Lung (tissue), 12 donors: ENCODE measurements around the gene PCDHGA6. TPM values are rescaled to one million over a fixed set of nuclear protein-coding genes. Genes with fewer than 3 reads are reported as not detected.
"Not testable (repeated sequence)": the region's sequence is repeated elsewhere in the genome, so short reads cannot be mapped to it uniquely, and the experiment has no call there.

ENCODE experiments used
- ATAC-seq: fragments of 200-7000 bp; cut with Tn5 transposase; one replicate; pipeline ENCODE4 v1.9.1; 2020; ENCODE audit warnings: moderate number of reproducible peaks; ENCODE audit not compliant: insufficient read depth, low FRiP score
- DNase-seq, 3 donors: peaks; one replicate each; pipeline ENCODE4 v3.0.0-alpha.2; 2013 to 2017
- H3K27ac ChIP-seq, 2 donors: one replicate each; pipeline ENCODE4 v1.5.1; 2013; ENCODE audit warnings: mild to moderate bottlenecking in 2 of 2, moderate library complexity in 2 of 2, control low read depth in 1 of 2, inconsistent platforms in 1 of 2, low read depth in 1 of 2, low read length in 1 of 2
- H3K27me3 ChIP-seq, 3 donors: one replicate each; pipeline ENCODE4 v1.5.1; 2013; ENCODE audit warnings: low read length in 2 of 3; ENCODE audit not compliant: control insufficient read depth in 3 of 3, insufficient read depth in 3 of 3
- H3K36me3 ChIP-seq, 4 donors: one replicate each; pipeline ENCODE4 v1.5.1; 2013; ENCODE audit warnings: low read length in 4 of 4, mild to moderate bottlenecking in 1 of 4, moderate library complexity in 1 of 4; ENCODE audit not compliant: control insufficient read depth in 4 of 4, insufficient read depth in 4 of 4
- H3K4me1 ChIP-seq, 5 donors: one replicate each; pipeline ENCODE4 v1.5.1; 2013; ENCODE audit warnings: low read length in 5 of 5, mild to moderate bottlenecking in 2 of 5, moderate library complexity in 1 of 5; ENCODE audit not compliant: control insufficient read depth in 5 of 5, insufficient read depth in 5 of 5
- H3K4me3 ChIP-seq: one replicate; pipeline ENCODE4 v1.5.1; 2013; ENCODE audit warnings: mild to moderate bottlenecking, control low read depth, moderate library complexity
- H3K9ac ChIP-seq, 2 donors: one replicate each; pipeline ENCODE4 v1.5.1; 2013; ENCODE audit warnings: low read length in 2 of 2, control low read depth in 1 of 2; ENCODE audit not compliant: insufficient read depth in 1 of 2
- H3K9me3 ChIP-seq, 4 donors: one replicate each; pipeline ENCODE4 v1.5.1; 2013; ENCODE audit warnings: low read length in 3 of 4, mild to moderate bottlenecking in 1 of 4, moderate library complexity in 1 of 4; ENCODE audit not compliant: control insufficient read depth in 4 of 4, insufficient read depth in 3 of 4
- CTCF ChIP-seq: IDR thresholded peaks from 2 replicates; pipeline ENCODE4 v1.5.1; 2012; ENCODE audit warnings: mild to moderate bottlenecking; ENCODE audit errors: control extremely low read depth, extremely low read depth
- WGBS, 2 donors: extraction: QIAGEN DNeasy Blood & Tissue Kit; methylation state at CpG; one replicate each; pipeline ENCODE4 v1.1.7; 2013; 5-methylcytosine and 5-hydroxymethylcytosine counted together
- polyA plus RNA-seq, 2 donors: library from polyadenylated mRNA; stranded (reverse); fragments of 200-250 nt; gene quantifications; one replicate each; pipeline ENCODE4 v1.2.1, GENCODE V29; 2013
- total RNA-seq, 2 donors: library from RNA; depleted of rRNA in 1 of 2; stranded (reverse); fragments of >200 nt in 1 of 2; gene quantifications; one replicate each; pipeline ENCODE4 v1.2.1, GENCODE V29; 2014 to 2021
- donor health status: control.
- donor health status: control.
- donor health status: Bipolar disorder and iron deficiency.
- donor health status: healthy.
- donor health status: DM: yes; HTN: yes; CAD: no.

The PCDHGA6 gene
- total and polyA plus RNA-seq, 4 donors = 0.59 to 8.5 (median 2.9) TPM

DNA sequence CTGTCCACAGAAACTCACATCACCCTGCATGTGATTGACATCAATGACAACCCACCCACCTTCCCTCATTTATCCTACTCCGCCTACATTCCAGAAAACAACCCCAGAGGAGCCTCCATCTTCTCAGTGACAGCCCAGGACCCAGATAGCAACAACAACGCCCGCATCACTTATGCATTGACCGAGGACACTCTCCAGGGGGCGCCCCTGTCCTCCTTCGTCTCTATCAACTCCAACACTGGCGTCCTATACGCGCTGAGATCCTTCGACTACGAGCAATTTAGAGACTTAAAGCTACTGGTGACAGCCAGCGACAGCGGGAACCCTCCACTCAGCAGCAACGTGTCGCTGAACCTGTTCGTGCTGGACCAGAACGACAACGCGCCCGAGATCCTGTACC lies 28.4 kb upstream of the PCDHGA6 start:
- no peak overlapping the region for H3K27ac ChIP-seq
- DNase-seq (no peak), ATAC-seq (no peak)
- peaks cover 0 to 47% (median 21%) of the 10 kb centered on the region in 4 donors for H3K9me3 ChIP-seq
- H3K4me1 ChIP-seq = no peaks in the 10 kb centered on the region
- no peak for TF ChIP-seq CTCF
- no peak overlapping the region for H3K9ac ChIP-seq
- no peaks in the 10 kb centered on the region for H3K36me3 ChIP-seq
- no peaks in the 10 kb centered on the region for H3K27me3 ChIP-seq
- 33 to 39% methylated on average over 20 of the region's 20 CpGs for WGBS, 2 donors
- H3K4me3 ChIP-seq = no peak overlapping the region

DNA sequence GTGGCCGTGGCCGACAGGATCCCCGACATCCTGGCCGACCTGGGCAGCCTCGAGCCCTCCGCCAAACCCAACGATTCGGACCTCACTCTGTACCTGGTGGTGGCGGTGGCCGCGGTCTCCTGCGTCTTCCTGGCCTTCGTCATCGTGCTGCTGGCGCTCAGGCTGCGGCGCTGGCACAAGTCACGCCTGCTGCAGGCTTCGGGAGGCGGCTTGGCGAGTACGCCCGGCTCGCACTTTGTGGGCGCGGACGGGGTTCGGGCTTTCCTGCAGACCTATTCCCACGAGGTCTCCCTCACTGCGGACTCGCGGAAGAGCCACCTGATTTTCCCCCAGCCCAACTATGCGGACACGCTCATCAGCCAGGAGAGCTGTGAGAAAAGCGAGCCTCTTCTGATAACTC lies 27.7 kb upstream of the PCDHGA6 start:
- 38 to 49% methylated on average over 20 to 27 of the region's 35 CpGs for WGBS, 2 donors
- H3K9ac ChIP-seq, DNase-seq, ATAC-seq, H3K4me3 ChIP-seq, H3K27ac ChIP-seq, H3K27me3 ChIP-seq, H3K4me1 ChIP-seq, H3K36me3 ChIP-seq: not testable (repeated sequence)
- peaks cover 0 to 44% (median 24%) of the 10 kb centered on the region in 4 donors for H3K9me3 ChIP-seq

DNA sequence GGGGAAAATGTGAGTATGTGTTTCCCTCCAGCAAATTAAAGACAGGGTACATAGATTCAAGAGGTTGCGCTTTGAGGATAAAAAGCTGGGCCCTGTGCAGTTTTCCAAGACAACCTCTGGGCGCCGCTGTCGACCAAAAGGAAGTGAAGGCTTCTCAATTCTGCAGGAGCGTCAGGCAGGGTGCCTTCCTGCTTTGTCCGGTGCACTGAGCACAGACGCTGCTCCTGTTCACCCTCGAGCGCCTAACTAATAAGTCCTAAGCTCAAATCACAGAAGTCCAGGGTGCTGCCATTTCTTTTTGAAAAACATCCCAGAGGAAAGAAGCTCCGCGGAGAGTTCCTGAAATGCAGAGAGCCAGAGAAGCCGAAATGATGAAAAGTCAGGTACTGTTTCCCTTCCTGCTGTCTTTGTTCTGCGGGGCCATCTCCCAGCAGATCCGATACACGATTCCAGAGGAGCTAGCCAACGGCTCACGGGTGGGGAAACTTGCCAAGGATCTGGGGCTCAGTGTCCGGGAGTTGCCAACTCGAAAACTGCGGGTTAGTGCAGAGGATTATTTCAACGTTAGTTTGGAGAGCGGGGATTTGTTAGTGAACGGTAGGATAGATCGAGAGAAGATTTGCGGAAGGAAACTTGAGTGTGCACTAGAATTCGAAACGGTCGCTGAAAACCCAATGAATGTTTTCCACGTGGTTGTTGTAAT lies 23.6 kb upstream of the PCDHGA6 start, which contains the start of gene PCDHGB1:
Gene PCDHGB1 (plus strand): TSS at position 183 of the 703 bp plus-strand sequence. CDS start 162 bp downstream, at position 345.
- no peaks in the 10 kb centered on the region for H3K4me1 ChIP-seq
- H3K9me3 ChIP-seq = peaks cover 0 to 43% (median 21%) of the 10 kb centered on the region in 4 donors
- 26 to 30% methylated on average over 29 of the region's 29 CpGs for WGBS, 2 donors
- H3K36me3 ChIP-seq = no peaks in the 10 kb centered on the region
- no peak within 1 kb of the TSS for H3K9ac ChIP-seq
- ATAC-seq = no peak
- no peak within 1 kb of the TSS for H3K4me3 ChIP-seq
- H3K27me3 ChIP-seq = no peaks in the 10 kb centered on the region
- peak in 2 of 3 donors; percentile 20 to 31 for DNase-seq
- no peak within 1 kb of the TSS for H3K27ac ChIP-seq
- no peak for TF ChIP-seq CTCF

GRCh38 chr5:141351591-141351990 lies 22.1 kb upstream of the PCDHGA6 start:
- H3K9ac ChIP-seq = no peak overlapping the region
- H3K27ac ChIP-seq = no peak overlapping the region
- H3K9me3 ChIP-seq = peaks cover 8 to 44% (median 26%) of the 10 kb centered on the region in 4 donors
- H3K4me1 ChIP-seq = no peaks in the 10 kb centered on the region
- ATAC-seq (no peak), DNase-seq (no peak)
- TF ChIP-seq CTCF = no peak
- WGBS, 2 donors = 31 to 39% methylated on average over 29 to 35 of the region's 36 CpGs
- no peaks in the 10 kb centered on the region for H3K36me3 ChIP-seq
- H3K4me3 ChIP-seq = no peak overlapping the region
- H3K27me3 ChIP-seq = no peaks in the 10 kb centered on the region
